Mucosa of stomach (tissue), 1 donor: ENCODE data around the gene ZCCHC10.

Experiments used
- H3K27me3 ChIP-seq: one replicate; pipeline ENCODE4 v1.7.0; 2013; ENCODE audit warnings: mild to moderate bottlenecking, low read length; ENCODE audit not compliant: control insufficient read depth, insufficient read depth
- H3K36me3 ChIP-seq: one replicate; pipeline ENCODE4 v1.7.0; 2013; ENCODE audit warnings: low read length; ENCODE audit not compliant: control insufficient read depth, insufficient read depth
- H3K4me1 ChIP-seq: one replicate; pipeline ENCODE4 v1.7.0; 2013; ENCODE audit warnings: mild to moderate bottlenecking, low read length; ENCODE audit not compliant: control insufficient read depth, insufficient read depth
- H3K4me3 ChIP-seq: one replicate; pipeline ENCODE4 v1.7.0; 2013; ENCODE audit warnings: low read length
- H3K9ac ChIP-seq: one replicate; pipeline ENCODE4 v1.7.0; 2013; ENCODE audit warnings: mild to moderate bottlenecking, low read length, moderate library complexity
- H3K9me3 ChIP-seq: one replicate; pipeline ENCODE4 v1.7.0; 2013; ENCODE audit warnings: mild to moderate bottlenecking, low read length, moderate library complexity; ENCODE audit not compliant: control insufficient read depth
- donor health status: Pancreatic carcinoma.

The ZCCHC10 gene

GRCh38 chr5:133025804-133026663, at the start of gene ZCCHC10:
TSS of gene ZCCHC10 (minus strand) at chr5:133026549. CDS start at chr5:133026537, 12 bp downstream.
- peaks cover 7% of the 10 kb centered on the region for H3K4me1 ChIP-seq
- H3K36me3 ChIP-seq: no peaks in the 10 kb centered on the region
- H3K9me3 ChIP-seq: no peaks in the 10 kb centered on the region
- H3K9ac ChIP-seq: peak within 1 kb of the TSS; percentile 98
- H3K4me3 ChIP-seq: peak within 1 kb of the TSS; percentile 94
- no peaks in the 10 kb centered on the region for H3K27me3 ChIP-seq

GRCh38 chr5:133075572-133076536, 49.5 kb upstream of the ZCCHC10 start:
- Histone ChIP-seq H3K4me1 (no peaks in the 10 kb centered on the region), H3K4me3 (no peak overlapping the region), H3K9me3 (no peaks in the 10 kb centered on the region), H3K27me3 (no peaks in the 10 kb centered on the region), H3K9ac (no peak overlapping the region), H3K36me3 (peaks cover 4% of the 10 kb centered on the region)

- H3K4me1 ChIP-seq: no peaks in the 10 kb centered on the region
- no peaks in the 10 kb centered on the region for H3K27me3 ChIP-seq
- H3K9me3 ChIP-seq: no peaks in the 10 kb centered on the region
- H3K9ac ChIP-seq: no peak overlapping the region
- peaks cover 4% of the 10 kb centered on the region for H3K36me3 ChIP-seq
- H3K4me3 ChIP-seq: no peak overlapping the region
Observed at GRCh38 chr5:133072021-133072420, 45.7 kb upstream of the ZCCHC10 start.

GRCh38 chr5:133066045-133066444, 39.7 kb upstream of the ZCCHC10 start:
- H3K9ac ChIP-seq: no peak overlapping the region
- no peak overlapping the region for H3K4me3 ChIP-seq
- H3K9me3 ChIP-seq: no peaks in the 10 kb centered on the region
- H3K27me3 ChIP-seq: no peaks in the 10 kb centered on the region
- H3K36me3 ChIP-seq: no peaks in the 10 kb centered on the region
- H3K4me1 ChIP-seq: no peaks in the 10 kb centered on the region

- Histone ChIP-seq H3K4me1 (no peaks in the 10 kb centered on the region), H3K9ac (no peak overlapping the region), H3K9me3 (no peaks in the 10 kb centered on the region), H3K36me3 (no peaks in the 10 kb centered on the region), H3K27me3 (no peaks in the 10 kb centered on the region), H3K4me3 (no peak overlapping the region)
Observed at GRCh38 chr5:133065471-133065870, 39.1 kb upstream of the ZCCHC10 start.

- Histone ChIP-seq H3K27me3 (no peaks in the 10 kb centered on the region), H3K36me3 (no peaks in the 10 kb centered on the region), H3K4me3 (no peak overlapping the region), H3K4me1 (no peaks in the 10 kb centered on the region), H3K9me3 (no peaks in the 10 kb centered on the region), H3K9ac (no peak overlapping the region)
Observed at GRCh38 chr5:133063965-133064364, 37.6 kb upstream of the ZCCHC10 start.

- H3K9me3 ChIP-seq: no peaks in the 10 kb centered on the region
- no peak overlapping the region for H3K9ac ChIP-seq
- no peak overlapping the region for H3K4me3 ChIP-seq
- H3K36me3 ChIP-seq: no peaks in the 10 kb centered on the region
- no peaks in the 10 kb centered on the region for H3K4me1 ChIP-seq
- no peaks in the 10 kb centered on the region for H3K27me3 ChIP-seq
Observed at GRCh38 chr5:133062276-133062675, 35.9 kb upstream of the ZCCHC10 start.

- Histone ChIP-seq H3K4me3 (no peak overlapping the region), H3K4me1 (no peaks in the 10 kb centered on the region)
Observed at GRCh38 chr5:133059621-133060020, 33.3 kb upstream of the ZCCHC10 start.

GRCh38 chr5:133056891-133057290, 30.5 kb upstream of the ZCCHC10 start:
- no peaks in the 10 kb centered on the region for H3K9me3 ChIP-seq
- H3K4me1 ChIP-seq: peaks cover 7% of the 10 kb centered on the region

More at GRCh38 chr5:133059621-133060020, 33.3 kb upstream of the ZCCHC10 start:
- Histone ChIP-seq H3K9ac (no peak overlapping the region), H3K9me3 (no peaks in the 10 kb centered on the region), H3K27me3 (no peaks in the 10 kb centered on the region), H3K36me3 (no peaks in the 10 kb centered on the region)

GRCh38 chr5:133054697-133055471, 28.5 kb upstream of the ZCCHC10 start:
- H3K4me3 ChIP-seq: no peak overlapping the region
- no peaks in the 10 kb centered on the region for H3K36me3 ChIP-seq
- H3K27me3 ChIP-seq: no peaks in the 10 kb centered on the region
- H3K9me3 ChIP-seq: no peaks in the 10 kb centered on the region
- peaks cover 14% of the 10 kb centered on the region for H3K4me1 ChIP-seq
- no peak overlapping the region for H3K9ac ChIP-seq

More at GRCh38 chr5:133056891-133057290, 30.5 kb upstream of the ZCCHC10 start:
- H3K36me3 ChIP-seq: no peaks in the 10 kb centered on the region
- no peak overlapping the region for H3K4me3 ChIP-seq
- H3K9ac ChIP-seq: no peak overlapping the region
- no peaks in the 10 kb centered on the region for H3K27me3 ChIP-seq

- Histone ChIP-seq H3K4me3 (no peak overlapping the region), H3K36me3 (no peaks in the 10 kb centered on the region), H3K9ac (no peak overlapping the region), H3K9me3 (no peaks in the 10 kb centered on the region), H3K27me3 (no peaks in the 10 kb centered on the region), H3K4me1 (peaks cover 25% of the 10 kb centered on the region)
Observed at GRCh38 chr5:133053448-133053847, 27.1 kb upstream of the ZCCHC10 start.
